Small intestine (tissue), 7 donors: Measurements from ENCODE around the gene FGF12. TPM values are rescaled to one million over a fixed set of nuclear protein-coding genes. Genes with fewer than 3 reads are reported as not detected.

Experiments used
- DNase-seq, 2 donors: peaks; one replicate each; pipeline versions ENCODE4 v3.0.0 to v3.0.0-alpha.2; 2013
- FAIRE-seq: peaks from 2 replicates; lab custom pipeline; 2012; peaks lifted over from hg19 to GRCh38; lab: Jason Lieb, UNC
- H3K27ac ChIP-seq, 3 donors: one replicate each; pipeline ENCODE4 v1.5.1; 2013; ENCODE audit warnings: low read length in 2 of 3, mild to moderate bottlenecking in 2 of 3, control low read depth in 1 of 3, inconsistent platforms in 1 of 3, low read depth in 1 of 3, moderate library complexity in 1 of 3
- H3K27me3 ChIP-seq, 3 donors: one replicate each; pipeline ENCODE4 v1.6.1; 2013; ENCODE audit warnings: low read length in 3 of 3, inconsistent platforms in 1 of 3; ENCODE audit not compliant: control insufficient read depth in 3 of 3, insufficient read depth in 3 of 3
- H3K36me3 ChIP-seq, 3 donors: one replicate each; pipeline ENCODE4 v1.6.1; 2013; ENCODE audit warnings: low read length in 3 of 3, inconsistent platforms in 1 of 3, low read depth in 1 of 3, mild to moderate bottlenecking in 1 of 3, moderate library complexity in 1 of 3; ENCODE audit not compliant: control insufficient read depth in 3 of 3, insufficient read depth in 2 of 3
- H3K4me1 ChIP-seq, 3 donors: one replicate each; pipeline ENCODE4 v1.6.1; 2013; ENCODE audit warnings: low read length in 2 of 3, inconsistent platforms in 1 of 3, low read depth in 1 of 3, mild to moderate bottlenecking in 1 of 3, moderate library complexity in 1 of 3; ENCODE audit not compliant: control insufficient read depth in 3 of 3, insufficient read depth in 2 of 3
- H3K4me3 ChIP-seq, 3 donors: one replicate each; pipeline ENCODE4 v1.5.1; 2013; ENCODE audit warnings: low read length in 3 of 3, control low read depth in 1 of 3, inconsistent platforms in 1 of 3, low read depth in 1 of 3, mild to moderate bottlenecking in 1 of 3, moderate library complexity in 1 of 3
- H3K9me3 ChIP-seq, 2 donors: one replicate each; pipeline ENCODE4 v1.6.1; 2013; ENCODE audit warnings: low read depth in 1 of 2, low read length in 1 of 2; ENCODE audit not compliant: control insufficient read depth in 2 of 2, insufficient read depth in 1 of 2
- WGBS, 3 donors: extraction: QIAGEN DNeasy Blood & Tissue Kit; methylation state at CpG; one replicate each; pipeline ENCODE4 v1.1.7; 2013; 5-methylcytosine and 5-hydroxymethylcytosine counted together
- polyA plus RNA-seq, 4 donors: library from polyadenylated mRNA; stranded (reverse) in 3 of 4; unstranded in 1 of 4; fragments of 200-250 nt in 3 of 4; fragments of 120-200 nt in 1 of 4; gene quantifications; one replicate each; pipeline versions ENCODE4 v1.2.1 to v1.2.3, GENCODE V29; 2013
- donor health status: healthy with polysubstance abuse.
- donor health status: control.
- donor health status: control.
- donor health status: Bipolar disorder and iron deficiency.
- donor health status: healthy.

The FGF12 gene
- polyA plus RNA-seq, 4 donors: 0.39 to 1.1 (median 0.43) TPM; not detected in 1

DNA sequence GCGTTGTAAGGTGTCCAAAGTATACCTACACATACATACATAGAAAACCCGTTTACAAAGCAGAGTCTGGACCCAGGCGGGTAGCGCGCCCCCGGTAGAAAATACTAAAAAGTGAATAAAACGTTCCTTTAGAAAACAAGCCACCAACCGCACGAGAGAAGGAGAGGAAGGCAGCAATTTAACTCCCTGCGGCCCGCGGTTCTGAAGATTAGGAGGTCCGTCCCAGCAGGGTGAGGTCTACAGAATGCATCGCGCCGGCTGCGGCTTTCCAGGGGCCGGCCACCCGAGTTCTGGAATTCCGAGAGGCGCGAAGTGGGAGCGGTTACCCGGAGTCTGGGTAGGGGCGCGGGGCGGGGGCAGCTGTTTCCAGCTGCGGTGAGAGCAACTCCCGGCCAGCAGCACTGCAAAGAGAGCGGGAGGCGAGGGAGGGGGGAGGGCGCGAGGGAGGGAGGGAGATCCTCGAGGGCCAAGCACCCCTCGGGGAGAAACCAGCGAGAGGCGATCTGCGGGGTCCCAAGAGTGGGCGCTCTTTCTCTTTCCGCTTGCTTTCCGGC lies 318.6 kb downstream of the FGF12 start:
- Histone ChIP-seq H3K36me3 (no peaks in the 10 kb centered on the region), H3K27ac (no peak overlapping the region), H3K27me3 (peaks cover 6 to 47% (median 16%) of the 10 kb centered on the region in 3 donors), H3K9me3 (no peaks in the 10 kb centered on the region), H3K4me1 (no peaks in the 10 kb centered on the region), H3K4me3 (peak overlapping the region in 1 of 3 donors; percentile 36)
- DNase-seq (peak in 1 of 2 donors; percentile 2), FAIRE-seq (no peak)
- WGBS, 3 donors: 2 to 6% (median 4%) methylated on average over 39 to 41 of the region's 41 CpGs

DNA sequence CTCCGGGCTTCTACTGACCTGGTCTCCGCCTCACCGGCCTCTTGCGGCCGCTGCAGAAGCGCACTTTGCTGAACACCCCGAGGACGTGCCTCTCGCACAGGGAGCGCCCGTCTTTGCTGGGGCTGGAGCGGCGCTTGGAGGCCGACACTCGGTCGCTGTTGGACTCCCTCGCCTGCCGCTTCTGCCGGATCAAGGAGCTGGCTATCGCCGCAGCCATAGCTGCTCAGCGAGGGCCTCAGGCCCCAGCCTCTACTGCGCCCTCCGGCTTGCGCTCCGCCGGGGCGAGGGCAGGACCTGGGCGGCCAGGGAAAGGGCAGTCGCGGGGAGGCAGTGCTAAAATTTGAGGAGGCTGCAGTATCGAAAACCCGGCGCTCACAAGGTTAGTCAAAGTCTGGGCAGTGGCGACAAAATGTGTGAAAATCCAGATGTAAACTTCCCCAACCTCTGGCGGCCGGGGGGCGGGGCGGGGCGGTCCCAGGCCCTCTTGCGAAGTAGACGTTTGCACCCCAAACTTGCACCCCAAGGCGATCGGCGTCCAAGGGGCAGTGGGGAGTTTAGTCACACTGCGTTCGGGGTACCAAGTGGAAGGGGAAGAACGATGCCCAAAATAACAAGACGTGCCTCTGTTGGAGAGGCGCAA lies 319.2 kb downstream of the FGF12 start:
- WGBS, 3 donors: 3 to 12% (median 11%) methylated on average over 48 to 50 of the region's 50 CpGs
- Histone ChIP-seq H3K4me1 (no peaks in the 10 kb centered on the region), H3K36me3 (no peaks in the 10 kb centered on the region), H3K9me3 (no peaks in the 10 kb centered on the region), H3K4me3 (peak overlapping the region in 1 of 3 donors; percentile 36), H3K27ac (no peak overlapping the region), H3K27me3 (peaks cover 6 to 47% (median 16%) of the 10 kb centered on the region in 3 donors)
- DNase-seq (peak in 1 of 2 donors; percentile 3), FAIRE-seq (no peak)

DNA sequence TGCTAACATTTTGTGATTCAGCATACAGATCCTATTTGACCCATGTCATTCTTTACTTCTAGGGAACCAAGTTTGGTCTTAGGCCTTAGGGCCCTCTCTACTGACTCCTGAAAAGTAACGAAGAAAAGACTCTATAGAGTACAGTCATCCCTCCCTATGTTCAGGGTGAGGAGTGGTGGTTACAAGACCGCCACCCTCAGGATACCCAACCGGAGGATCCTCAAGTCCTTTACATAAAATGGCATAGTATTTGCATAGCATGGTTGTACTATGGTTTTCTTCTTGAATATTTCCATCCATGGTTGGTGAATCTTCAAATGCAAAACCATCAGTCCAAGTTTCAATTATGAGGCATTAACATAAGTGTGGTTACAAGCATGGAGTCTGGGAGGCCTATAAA lies 327.6 kb downstream of the FGF12 start:
- H3K4me1 ChIP-seq: no peaks in the 10 kb centered on the region
- no peak for FAIRE-seq
- no peaks in the 10 kb centered on the region for H3K36me3 ChIP-seq
- no peak overlapping the region for H3K4me3 ChIP-seq
- no peak for DNase-seq
- 83 to 93% (median 84%) methylated on average over 3 of the region's 3 CpGs for WGBS, 3 donors
- no peak overlapping the region for H3K27ac ChIP-seq
- no peaks in the 10 kb centered on the region for H3K9me3 ChIP-seq
- H3K27me3 ChIP-seq: no peaks in the 10 kb centered on the region

DNA sequence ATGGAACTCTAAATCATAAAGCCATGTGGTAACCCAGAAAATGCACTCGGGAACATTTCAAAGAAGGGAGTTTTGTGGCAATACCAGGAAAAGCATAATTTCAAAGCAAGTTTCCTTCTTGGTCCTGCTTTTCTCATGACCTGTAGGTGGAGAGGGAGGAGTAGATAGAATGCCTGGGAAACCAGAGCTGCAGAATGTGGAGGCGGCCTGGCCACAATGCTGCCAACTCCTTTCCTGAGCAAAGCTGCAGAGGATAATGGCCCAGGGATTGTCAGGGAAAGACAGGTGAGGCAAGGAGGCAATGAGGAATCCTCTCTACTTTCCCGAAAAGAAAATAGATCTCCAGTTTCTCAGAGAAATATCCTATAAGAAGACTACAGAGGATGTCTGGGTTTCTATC lies 330.3 kb downstream of the FGF12 start:
- Histone ChIP-seq H3K36me3 (no peaks in the 10 kb centered on the region), H3K27ac (no peak overlapping the region), H3K9me3 (no peaks in the 10 kb centered on the region), H3K27me3 (no peaks in the 10 kb centered on the region), H3K4me1 (no peaks in the 10 kb centered on the region), H3K4me3 (no peak overlapping the region)
- DNase-seq (no peak), FAIRE-seq (no peak)
- 85 to 93% (median 89%) methylated on average over 3 of the region's 3 CpGs for WGBS, 3 donors

DNA sequence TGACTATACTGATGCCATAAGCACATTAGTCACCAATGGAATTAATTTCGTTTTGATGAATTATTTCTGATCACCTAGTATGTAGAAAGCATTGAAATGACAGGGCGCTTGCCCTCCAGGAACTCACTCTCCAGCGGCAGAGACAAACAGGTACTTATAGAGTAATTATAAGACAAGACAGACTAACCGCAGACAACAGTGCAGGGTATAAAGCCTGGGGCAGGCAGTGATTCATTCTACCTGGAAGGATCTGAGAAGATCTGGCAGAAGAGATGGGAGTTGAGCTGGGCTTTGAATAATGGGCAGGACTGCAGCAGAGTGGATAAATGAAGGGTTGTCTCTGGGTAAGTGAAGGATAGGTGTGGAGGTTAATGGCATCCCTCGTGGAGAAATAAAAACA lies 331.8 kb downstream of the FGF12 start:
- Histone ChIP-seq H3K36me3 (no peaks in the 10 kb centered on the region), H3K9me3 (no peaks in the 10 kb centered on the region), H3K4me1 (no peaks in the 10 kb centered on the region), H3K4me3 (no peak overlapping the region), H3K27ac (no peak overlapping the region), H3K27me3 (no peaks in the 10 kb centered on the region)
- FAIRE-seq (no peak), DNase-seq (no peak)
- 78 to 85% (median 79%) methylated on average over 5 of the region's 5 CpGs for WGBS, 3 donors

DNA sequence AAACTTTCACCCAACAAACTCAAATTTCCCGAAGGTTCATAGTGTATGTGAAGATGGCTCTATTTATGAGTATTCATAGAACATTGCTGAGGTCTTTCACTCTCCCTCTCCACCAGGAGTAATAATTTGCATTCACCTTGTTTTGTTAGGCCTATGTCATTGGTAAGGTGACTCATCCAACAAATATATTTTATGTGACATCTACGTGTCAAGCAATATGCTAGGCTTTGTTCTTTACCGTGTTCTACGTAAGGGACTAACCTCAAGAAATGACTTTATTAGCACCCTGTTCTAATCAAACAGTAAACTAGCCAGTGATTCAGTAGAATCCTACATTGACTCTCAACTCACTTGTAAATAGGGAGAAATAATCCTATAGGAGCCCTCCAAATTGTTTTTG lies 334.4 kb downstream of the FGF12 start:
- 66 to 76% (median 68%) methylated on average over 4 of the region's 4 CpGs for WGBS, 3 donors
- no peaks in the 10 kb centered on the region for H3K27me3 ChIP-seq
- no peak overlapping the region for H3K4me3 ChIP-seq
- no peak overlapping the region for H3K27ac ChIP-seq
- no peak for DNase-seq
- H3K4me1 ChIP-seq: no peaks in the 10 kb centered on the region
- no peak for FAIRE-seq
- H3K36me3 ChIP-seq: no peaks in the 10 kb centered on the region
- no peaks in the 10 kb centered on the region for H3K9me3 ChIP-seq

DNA sequence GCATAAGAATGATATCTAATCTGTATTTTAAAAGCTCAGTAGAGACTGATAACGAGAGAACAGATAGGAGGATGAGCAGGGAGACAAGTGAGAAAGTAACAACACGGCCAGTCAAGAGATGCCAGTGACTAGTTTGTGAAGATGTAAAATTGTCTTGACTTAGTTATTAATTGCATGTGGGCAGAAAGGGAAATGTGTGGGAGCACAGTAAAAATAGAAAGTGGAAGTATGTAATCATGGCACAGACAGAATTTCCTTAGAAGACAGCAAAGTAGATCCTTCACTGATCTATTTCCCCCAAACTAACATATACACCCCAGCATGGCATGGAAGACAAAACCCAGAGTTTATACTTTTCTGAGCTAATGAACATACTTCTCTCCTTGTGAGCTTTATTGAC lies 344.5 kb downstream of the FGF12 start:
- 31 to 44% (median 43%) methylated on average over 2 of the region's 2 CpGs for WGBS, 3 donors
- no peak overlapping the region for H3K27ac ChIP-seq
- no peak overlapping the region for H3K4me3 ChIP-seq
- H3K9me3 ChIP-seq: no peaks in the 10 kb centered on the region
- H3K36me3 ChIP-seq: no peaks in the 10 kb centered on the region
- DNase-seq (no peak), FAIRE-seq (no peak)
- no peaks in the 10 kb centered on the region for H3K4me1 ChIP-seq
- H3K27me3 ChIP-seq: no peaks in the 10 kb centered on the region

DNA sequence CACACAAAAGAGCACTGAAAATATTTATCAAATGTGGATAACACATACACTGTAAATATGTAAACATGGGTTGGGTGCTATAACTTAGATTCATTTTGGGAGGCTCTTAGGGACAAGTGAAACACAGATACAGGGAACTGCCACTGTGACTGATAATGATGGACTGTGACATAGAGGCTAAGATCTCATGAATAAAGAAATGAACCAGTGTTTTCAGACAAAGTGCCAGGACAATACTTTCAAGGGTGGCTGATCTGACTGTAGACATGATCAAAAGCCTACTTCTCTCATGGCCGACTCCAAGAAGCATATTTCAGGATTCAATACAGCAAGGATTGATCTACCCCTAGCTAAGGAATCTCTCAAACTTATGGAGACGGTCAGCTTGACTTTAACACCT lies 353.8 kb downstream of the FGF12 start:
- FAIRE-seq: no peak
- Histone ChIP-seq H3K9me3 (no peaks in the 10 kb centered on the region), H3K27me3 (no peaks in the 10 kb centered on the region), H3K36me3 (no peaks in the 10 kb centered on the region), H3K4me1 (no peaks in the 10 kb centered on the region), H3K27ac (no peak overlapping the region), H3K4me3 (no peak overlapping the region)
- DNase-seq: no peak
- WGBS, 3 donors: 82 to 91% (median 82%) methylated on average over 2 of the region's 2 CpGs

DNA sequence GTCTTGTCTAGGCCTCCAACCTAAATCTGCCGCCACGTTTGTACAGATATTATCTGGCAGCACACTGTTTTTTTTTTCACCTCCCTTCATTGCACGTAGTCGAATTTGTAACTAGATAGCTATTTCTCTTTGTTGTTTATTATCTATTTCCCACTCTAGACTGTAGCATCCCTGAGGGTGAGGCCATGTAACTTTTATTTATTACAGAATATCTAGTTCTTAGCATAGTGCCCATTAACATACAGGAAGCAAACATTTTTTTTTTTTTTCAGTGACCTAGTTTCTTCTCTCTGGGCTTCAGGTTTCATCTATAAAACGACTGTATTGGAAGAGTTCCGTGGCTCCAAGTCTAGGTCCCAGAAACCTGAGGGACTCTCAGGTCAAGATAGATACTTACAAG lies 354.3 kb downstream of the FGF12 start:
- Histone ChIP-seq H3K27me3 (no peaks in the 10 kb centered on the region), H3K36me3 (no peaks in the 10 kb centered on the region), H3K4me3 (no peak overlapping the region), H3K9me3 (no peaks in the 10 kb centered on the region), H3K27ac (no peak overlapping the region), H3K4me1 (no peaks in the 10 kb centered on the region)
- FAIRE-seq (no peak), DNase-seq (no peak)
- WGBS, 3 donors: 56 to 70% (median 61%) methylated on average over 6 of the region's 6 CpGs
